AG09319 (cell line): ENCODE measurements around the gene TNIP1.

Source experiments
- DNase-seq: peaks from one replicate; pipeline ENCODE4 v3.0.0-alpha.2; 2010; ENCODE audit warnings: low read depth; ENCODE audit errors: extremely low read depth
- TF ChIP-seq, protein P1 (sequence below): IDR thresholded peaks from 2 replicates; pipeline ENCODE4 v1.5.1; 2011; ENCODE audit warnings: low read depth, mild to moderate bottlenecking, inconsistent platforms, low read length, moderate library complexity

Gene TNIP1

DNA sequence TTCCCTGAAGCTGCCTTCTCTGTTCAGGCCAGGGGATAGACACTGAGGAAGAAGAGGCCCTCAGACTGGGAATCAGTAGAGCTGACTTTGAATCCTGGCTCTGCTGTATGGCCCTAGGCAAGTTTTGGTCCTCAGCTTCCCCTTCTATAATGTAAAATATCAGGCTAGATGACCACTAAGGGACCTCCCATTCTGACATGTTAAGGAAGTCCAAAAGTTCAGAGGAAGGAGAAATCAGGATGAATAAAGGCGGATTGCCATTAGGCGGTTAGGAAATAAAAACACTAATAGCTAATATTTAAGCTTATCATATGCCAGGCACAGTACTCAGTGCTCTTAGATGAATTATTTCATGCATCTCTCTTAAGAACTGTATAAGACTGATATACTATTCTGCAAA lies 8.9 kb upstream of the TNIP1 start:
- TF ChIP-seq, protein P1, sequence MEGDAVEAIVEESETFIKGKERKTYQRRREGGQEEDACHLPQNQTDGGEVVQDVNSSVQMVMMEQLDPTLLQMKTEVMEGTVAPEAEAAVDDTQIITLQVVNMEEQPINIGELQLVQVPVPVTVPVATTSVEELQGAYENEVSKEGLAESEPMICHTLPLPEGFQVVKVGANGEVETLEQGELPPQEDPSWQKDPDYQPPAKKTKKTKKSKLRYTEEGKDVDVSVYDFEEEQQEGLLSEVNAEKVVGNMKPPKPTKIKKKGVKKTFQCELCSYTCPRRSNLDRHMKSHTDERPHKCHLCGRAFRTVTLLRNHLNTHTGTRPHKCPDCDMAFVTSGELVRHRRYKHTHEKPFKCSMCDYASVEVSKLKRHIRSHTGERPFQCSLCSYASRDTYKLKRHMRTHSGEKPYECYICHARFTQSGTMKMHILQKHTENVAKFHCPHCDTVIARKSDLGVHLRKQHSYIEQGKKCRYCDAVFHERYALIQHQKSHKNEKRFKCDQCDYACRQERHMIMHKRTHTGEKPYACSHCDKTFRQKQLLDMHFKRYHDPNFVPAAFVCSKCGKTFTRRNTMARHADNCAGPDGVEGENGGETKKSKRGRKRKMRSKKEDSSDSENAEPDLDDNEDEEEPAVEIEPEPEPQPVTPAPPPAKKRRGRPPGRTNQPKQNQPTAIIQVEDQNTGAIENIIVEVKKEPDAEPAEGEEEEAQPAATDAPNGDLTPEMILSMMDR, result no peak

DNA sequence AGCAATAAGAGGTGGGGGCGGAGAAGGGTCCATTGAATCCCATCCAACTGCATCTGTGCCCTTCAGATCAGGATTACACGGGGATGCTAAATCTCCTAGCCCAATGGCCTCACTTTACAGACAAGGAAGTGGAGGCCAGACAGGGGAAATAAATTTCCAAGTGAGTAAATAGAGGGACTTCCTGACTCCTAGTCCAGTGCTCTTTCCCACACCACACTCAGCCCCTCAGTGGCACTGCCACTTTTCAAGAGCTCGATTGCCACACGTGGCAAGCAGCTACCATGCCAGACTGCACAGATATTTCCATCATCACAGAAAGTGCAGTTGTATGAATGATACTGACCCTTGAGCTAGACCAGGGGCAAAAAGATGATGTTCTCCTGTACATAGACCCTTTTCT lies 8.2 kb upstream of the TNIP1 start:
- TF ChIP-seq, protein P1, result no peak
- DNase-seq, result no peak

More for the DNA sequence above, 8.9 kb upstream of the TNIP1 start:
- no peak for DNase-seq

DNA sequence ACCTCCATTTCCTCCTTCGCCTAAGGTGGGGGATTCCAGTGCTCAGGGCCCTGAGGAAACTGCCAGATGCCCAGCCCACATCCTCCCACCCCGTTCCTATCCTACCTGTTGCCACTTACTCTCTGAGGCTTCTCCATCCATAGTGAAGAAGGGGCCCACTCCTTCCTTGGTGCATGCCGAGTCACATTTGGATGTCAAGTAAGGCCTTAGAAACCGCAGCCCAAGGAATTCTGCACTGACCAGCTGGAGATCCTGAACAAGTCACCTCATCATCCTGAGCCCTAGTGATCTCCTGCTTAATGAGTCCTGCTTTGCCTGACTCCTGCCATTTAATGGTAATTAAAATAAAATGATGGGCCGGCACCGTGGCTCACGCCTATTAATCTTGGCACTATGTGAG lies 6.7 kb upstream of the TNIP1 start:
- TF ChIP-seq, protein P1, result no peak
- DNase-seq, result no peak

DNA sequence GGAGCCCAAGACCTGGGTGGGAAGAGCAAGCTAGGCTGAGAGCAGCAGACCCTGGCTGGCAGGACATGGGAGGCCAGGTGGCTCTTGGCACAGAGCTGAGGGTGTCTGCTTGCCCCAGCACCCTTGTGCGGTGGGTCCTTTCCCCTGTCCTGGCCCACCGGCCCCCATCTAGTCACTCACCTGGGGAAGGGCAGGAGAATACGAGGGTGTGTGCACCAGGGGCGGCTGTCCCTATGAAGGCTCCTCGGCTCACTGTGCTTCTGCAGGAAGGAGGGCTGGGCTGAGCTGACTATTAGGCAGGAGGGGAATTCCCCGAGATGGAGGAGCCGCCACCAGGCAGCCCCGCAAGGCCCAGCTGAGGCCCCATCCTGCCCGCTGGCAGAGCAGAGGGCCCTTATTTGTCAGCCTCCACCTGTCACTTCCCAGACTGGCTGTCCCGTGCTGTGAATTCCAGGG lies 6.1 kb upstream of the TNIP1 start:
- TF ChIP-seq, protein P1, result no peak

DNA sequence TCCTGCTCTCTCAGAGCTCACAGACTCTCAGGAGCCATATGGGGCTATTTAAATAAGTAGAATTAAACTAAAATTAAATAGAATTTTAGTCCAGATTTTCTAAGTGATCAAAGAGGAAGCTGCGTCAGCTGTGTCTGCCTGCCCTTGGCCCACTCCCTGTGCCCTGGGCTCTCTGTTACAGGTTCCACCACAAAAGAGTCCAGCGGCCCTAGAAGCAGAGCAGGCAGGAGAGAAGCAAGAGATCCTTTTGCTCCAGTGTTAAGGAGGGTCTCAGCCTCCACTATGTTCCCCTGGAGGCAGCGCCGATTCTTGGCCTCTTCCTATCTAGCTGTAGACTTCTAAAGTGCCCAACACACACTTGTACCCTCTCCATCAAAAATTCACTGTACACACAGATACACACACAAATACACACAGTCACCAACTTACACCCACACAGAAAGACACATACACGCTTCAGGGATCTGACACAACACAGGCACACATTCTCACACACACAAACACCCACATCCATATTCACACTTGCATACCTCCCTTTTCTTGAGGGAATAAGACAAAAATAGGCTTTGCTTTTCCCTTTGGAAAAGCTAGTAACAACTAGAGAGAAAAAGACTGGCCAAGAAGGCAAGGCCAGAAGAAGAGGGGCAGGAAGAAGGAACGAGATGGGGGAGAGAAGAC lies 5.5 kb upstream of the TNIP1 start:
- DNase-seq, result no peak
- TF ChIP-seq, protein P1, result no peak

More for the DNA sequence above, 6.1 kb upstream of the TNIP1 start:
- DNase-seq, result no peak

DNA sequence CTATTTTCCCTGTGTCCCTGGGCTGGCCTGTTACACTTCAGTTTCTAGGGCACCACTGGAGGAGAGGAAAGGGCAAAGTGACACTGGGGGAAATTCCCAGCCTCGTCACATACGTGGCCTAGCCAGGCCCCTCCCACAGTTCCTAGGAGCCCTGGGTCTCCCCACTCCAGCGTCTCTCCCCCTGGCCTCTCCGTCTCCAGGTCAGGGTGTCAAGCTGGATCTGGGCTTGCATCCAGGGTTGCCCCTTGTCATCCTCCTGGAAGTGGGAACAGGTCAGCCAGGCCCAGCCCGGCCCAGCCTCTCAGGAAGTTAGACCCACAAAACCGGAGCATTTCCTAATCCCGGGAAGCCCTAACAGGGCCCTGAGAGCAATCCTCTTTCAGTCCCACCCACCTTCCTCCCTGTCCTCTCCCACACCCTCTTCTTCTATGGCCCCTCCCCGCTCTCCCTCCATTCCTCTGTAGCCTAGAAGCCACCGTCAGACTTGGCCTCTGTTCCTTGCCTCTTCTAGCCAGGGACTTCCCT lies 4.7 kb upstream of the TNIP1 start:
- no peak for DNase-seq
- TF ChIP-seq, protein P1, result no peak

DNA sequence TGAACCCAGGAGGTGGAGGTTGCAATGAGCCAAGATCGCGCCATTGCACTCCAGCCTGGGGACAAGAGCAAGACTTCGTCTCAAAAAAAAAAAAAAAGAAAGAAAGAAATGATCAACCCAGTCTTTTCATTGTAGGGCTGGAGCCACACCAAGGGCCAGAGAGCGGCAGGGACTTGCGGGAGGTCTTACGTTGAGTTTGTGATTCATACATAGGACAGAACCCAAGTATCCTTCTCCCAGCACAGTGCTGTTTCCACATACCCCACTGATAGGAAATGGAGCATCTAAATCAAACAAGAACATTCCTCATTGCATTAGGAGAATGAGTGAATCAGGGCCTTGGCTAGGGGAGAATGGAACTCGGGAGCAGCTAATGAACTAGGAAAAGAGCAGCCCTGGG lies 3.5 kb upstream of the TNIP1 start:
- no peak for DNase-seq
- TF ChIP-seq, protein P1, result no peak
